SK-N-SH (cell line): Measurements from ENCODE around the gene ERCC2.

Source experiments
- CTCF ChIP-seq: fragments of 200-600 bp; sonication (generic); IDR thresholded peaks from 2 replicates; pipeline ENCODE4 v1.6.1; 2017; ENCODE audit warnings: antibody characterized with exemption, mild to moderate bottlenecking, moderate library complexity
- EZH2phosphoT487 ChIP-seq: fragments of 200-600 bp; sonication (generic); IDR thresholded peaks from 2 replicates; pipeline ENCODE4 v1.6.1; 2017; ENCODE audit warnings: low read depth, mixed run types, mild to moderate bottlenecking, antibody characterized with exemption, moderate library complexity, borderline replicate concordance
- GABPA ChIP-seq: IDR thresholded peaks from 2 replicates; pipeline ENCODE4 v1.4.0; 2012; ENCODE audit warnings: low read depth, mild to moderate bottlenecking
- MEF2A ChIP-seq: IDR thresholded peaks from 2 replicates; pipeline ENCODE4 v1.4.0; 2012; ENCODE audit warnings: low read depth, borderline replicate concordance
- POLR2AphosphoS5 ChIP-seq: IDR thresholded peaks from 2 replicates; pipeline ENCODE4 v1.6.1; 2012; ENCODE audit warnings: low read depth, low read length
- RAD21 ChIP-seq: IDR thresholded peaks from 2 replicates; pipeline ENCODE4 v1.6.1; 2012; ENCODE audit warnings: mild to moderate bottlenecking, low read length
- REST ChIP-seq: IDR thresholded peaks from 2 replicates; pipeline ENCODE4 v1.6.1; 2012; ENCODE audit warnings: mild to moderate bottlenecking, low read depth, low read length, moderate library complexity
- YY1 ChIP-seq: IDR thresholded peaks from 2 replicates; pipeline ENCODE4 v1.4.0; 2012; ENCODE audit warnings: low read depth, mild to moderate bottlenecking

GRCh38 chr19:45320997-45321775 is 49.2 kb downstream of the ERCC2 start:
- TF ChIP-seq YY1 (no peak), POLR2AphosphoS5 (no peak), MEF2A (no peak), CTCF (no peak), EZH2phosphoT487 (no peak), REST (no peak), GABPA (no peak), RAD21 (no peak)
